Measurements from ENCODE around the gene PTPN1.
"Not testable (repeated sequence)": the region's sequence is repeated elsewhere in the genome, so short reads cannot be mapped to it uniquely, and the experiment has no call there.

The PTPN1 gene

GRCh38 chr20:50534567-50534966 is 24.4 kb downstream of the PTPN1 start:
- peak; percentile 84 for DNase-seq

- DNase-seq = no peak
Measured at GRCh38 chr20:50535162-50535561, 25.0 kb downstream of the PTPN1 start.

- DNase-seq = no peak
Measured at GRCh38 chr20:50536333-50536732, 26.1 kb downstream of the PTPN1 start.

- DNase-seq = no peak
Measured at GRCh38 chr20:50537546-50538201, 27.5 kb downstream of the PTPN1 start.

GRCh38 chr20:50538276-50538675 is 28.1 kb downstream of the PTPN1 start:
- no peak for DNase-seq

- DNase-seq = not testable (repeated sequence)
Measured at GRCh38 chr20:50539798-50540197, 29.6 kb downstream of the PTPN1 start.

- DNase-seq = peak; percentile 92
Measured at GRCh38 chr20:50540620-50541605, 30.7 kb downstream of the PTPN1 start.

- no peak for DNase-seq
Measured at GRCh38 chr20:50541606-50542041, 31.4 kb downstream of the PTPN1 start.

GRCh38 chr20:50543326-50543725 is 33.1 kb downstream of the PTPN1 start:
- no peak for DNase-seq

GRCh38 chr20:50545126-50545525 is 34.9 kb downstream of the PTPN1 start:
- no peak for DNase-seq

- no peak for DNase-seq
Measured at GRCh38 chr20:50546729-50547314, 36.6 kb downstream of the PTPN1 start.

- DNase-seq = no peak
Measured at GRCh38 chr20:50547964-50548363, 37.8 kb downstream of the PTPN1 start.

GRCh38 chr20:50548396-50548795 is 38.2 kb downstream of the PTPN1 start:
- no peak for DNase-seq

GRCh38 chr20:50550531-50550930 is 40.3 kb downstream of the PTPN1 start:
- no peak for DNase-seq

- no peak for DNase-seq
Measured at GRCh38 chr20:50551288-50551687, 41.1 kb downstream of the PTPN1 start.

- no peak for DNase-seq
Measured at GRCh38 chr20:50552979-50553378, 42.8 kb downstream of the PTPN1 start.

- no peak for DNase-seq
Measured at GRCh38 chr20:50554694-50555579, 44.8 kb downstream of the PTPN1 start.

- DNase-seq = no peak
Measured at GRCh38 chr20:50555662-50556061, 45.5 kb downstream of the PTPN1 start.

- no peak for DNase-seq
Measured at GRCh38 chr20:50557549-50558134, 47.5 kb downstream of the PTPN1 start.

GRCh38 chr20:50558483-50558925 is 48.3 kb downstream of the PTPN1 start:
- peak; percentile 83 for DNase-seq

GRCh38 chr20:50559149-50559548 is 49.0 kb downstream of the PTPN1 start:
- no peak for DNase-seq

Measured in HCEC 1CT (cell line).